HG03064 (cell line): ENCODE results near the gene TMEM94.
"Not testable (repeated sequence)": the region's sequence is repeated elsewhere in the genome, so short reads cannot be mapped to it uniquely, and the experiment has no call there.

Experiments used
- ATAC-seq: cut with Tn5 transposase; IDR thresholded peaks from one replicate; pipeline ENCODE4 v1.9.1; 2021; ENCODE audit warnings: low read depth; ENCODE audit not compliant: unreplicated experiment

The TMEM94 gene

DNA sequence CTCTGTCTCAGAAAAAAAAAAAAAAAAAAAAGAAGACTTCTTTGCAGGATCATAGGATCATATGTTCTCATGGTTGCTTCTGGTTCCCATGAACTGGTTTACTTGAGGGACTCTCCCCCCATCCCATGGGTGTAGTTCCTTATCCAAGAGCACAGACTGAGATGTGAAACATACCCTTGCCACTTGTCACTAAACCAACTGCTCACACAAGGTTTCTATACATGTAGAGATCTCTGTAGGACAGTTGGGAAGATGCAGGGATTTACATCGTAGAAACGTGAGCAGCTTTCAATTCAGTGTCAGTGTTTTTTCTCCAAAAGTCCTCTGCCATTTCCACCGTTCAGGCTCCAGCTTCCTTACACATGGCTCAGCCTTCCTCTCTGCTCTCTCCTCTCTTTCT, 11.1 kb upstream of the TMEM94 start:
- ATAC-seq = no peak

DNA sequence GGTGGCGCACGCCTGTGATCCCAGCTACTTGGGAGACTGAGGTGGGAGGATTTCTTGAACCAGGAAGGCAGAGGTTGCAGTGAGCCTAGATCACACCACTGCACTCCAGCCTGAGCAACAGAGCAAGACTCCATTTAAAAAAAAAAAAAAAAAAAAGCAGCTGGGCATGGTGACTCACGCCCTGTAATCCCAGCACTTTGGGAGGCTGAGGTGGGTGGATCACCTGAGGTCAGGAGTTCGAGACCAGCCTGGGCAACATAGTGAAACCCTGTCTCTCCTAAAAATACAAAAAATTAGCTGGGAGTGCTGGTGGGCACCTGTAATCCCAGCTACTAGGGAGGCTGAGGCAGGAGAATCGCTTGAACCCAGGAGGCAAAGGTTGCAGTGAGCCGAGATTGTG, 10.5 kb upstream of the TMEM94 start:
- ATAC-seq = not testable (repeated sequence)

DNA sequence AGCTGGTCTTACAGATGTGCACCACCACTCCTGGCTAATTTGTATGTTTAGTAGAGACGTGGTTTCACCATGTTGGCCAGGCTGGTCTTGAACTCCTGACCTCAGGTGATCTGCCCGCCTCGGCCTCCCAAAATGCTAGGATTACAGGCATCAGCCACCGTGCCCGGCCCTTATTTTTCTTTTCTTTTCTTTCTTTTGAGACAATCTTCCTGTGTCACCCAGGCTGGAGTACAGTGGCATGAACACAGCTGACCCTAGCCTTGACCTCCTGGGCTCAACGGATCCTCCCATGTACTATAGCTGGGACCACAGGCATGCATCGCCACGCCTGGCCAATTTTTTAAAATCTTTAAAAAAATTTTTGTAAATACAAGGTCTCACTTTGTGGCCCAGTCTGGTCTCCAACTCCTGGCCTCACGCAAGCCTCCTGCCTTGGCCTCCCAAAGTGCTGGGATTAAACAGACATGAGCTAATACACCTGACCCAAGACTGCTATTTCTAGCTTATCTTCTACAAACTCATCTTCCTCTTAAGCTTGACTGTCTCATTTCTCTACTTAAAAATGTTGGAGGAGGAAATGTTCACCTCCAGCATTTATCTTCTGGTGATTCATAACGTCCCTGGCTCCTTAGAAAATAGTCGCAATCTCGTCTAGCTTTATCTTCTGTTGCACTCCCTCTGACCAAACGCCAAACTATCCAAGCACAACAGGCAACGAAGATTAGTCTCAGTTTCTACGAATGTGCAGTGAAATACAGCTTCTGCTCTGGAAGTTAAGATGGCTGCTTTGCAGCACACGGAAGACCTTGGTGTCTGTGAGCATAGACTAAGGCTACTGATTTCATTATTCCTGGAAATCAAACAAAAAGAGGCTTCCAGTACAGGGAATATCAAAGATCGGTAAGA, 8.2 kb upstream of the TMEM94 start:
- no peak for ATAC-seq

DNA sequence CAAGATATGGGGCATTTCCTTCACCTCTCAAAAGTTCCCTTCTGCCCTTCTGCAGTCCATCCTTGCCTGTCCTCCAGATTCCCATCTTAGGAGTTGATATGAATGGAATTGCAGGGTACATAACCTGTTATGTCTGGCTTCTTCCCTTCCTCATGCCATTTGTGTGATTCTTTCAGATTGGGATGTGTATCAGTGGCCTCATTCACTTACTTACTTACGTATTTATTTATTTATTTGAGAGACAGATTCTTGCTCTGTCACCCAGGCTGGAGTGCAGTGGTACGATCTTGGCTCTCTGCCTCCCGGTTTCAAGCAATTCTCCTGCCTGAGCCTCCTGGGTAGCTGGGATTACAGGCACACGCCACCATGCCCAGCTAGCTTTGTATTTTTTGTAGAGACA, 6.2 kb upstream of the TMEM94 start:
- no peak for ATAC-seq

DNA sequence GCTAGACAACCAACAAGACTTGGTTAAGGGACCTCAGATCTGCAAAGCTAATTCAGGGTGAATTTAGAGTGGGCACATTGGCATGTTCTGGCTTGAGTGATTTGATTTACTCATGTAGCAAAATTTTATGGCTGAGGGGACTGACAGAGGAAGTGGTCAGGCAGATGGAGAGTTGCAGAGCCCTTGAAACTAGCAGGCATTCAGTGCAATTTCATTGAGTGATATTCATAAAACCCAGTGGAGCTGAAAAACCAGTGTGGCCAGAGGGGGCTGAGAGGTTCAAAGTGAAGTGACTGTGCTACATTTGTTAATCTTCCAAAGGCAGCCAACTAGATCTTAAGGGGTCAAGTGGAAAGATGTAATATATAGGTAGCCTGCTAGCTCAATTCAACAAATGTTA, 2.2 kb upstream of the TMEM94 start:
- no peak for ATAC-seq

DNA sequence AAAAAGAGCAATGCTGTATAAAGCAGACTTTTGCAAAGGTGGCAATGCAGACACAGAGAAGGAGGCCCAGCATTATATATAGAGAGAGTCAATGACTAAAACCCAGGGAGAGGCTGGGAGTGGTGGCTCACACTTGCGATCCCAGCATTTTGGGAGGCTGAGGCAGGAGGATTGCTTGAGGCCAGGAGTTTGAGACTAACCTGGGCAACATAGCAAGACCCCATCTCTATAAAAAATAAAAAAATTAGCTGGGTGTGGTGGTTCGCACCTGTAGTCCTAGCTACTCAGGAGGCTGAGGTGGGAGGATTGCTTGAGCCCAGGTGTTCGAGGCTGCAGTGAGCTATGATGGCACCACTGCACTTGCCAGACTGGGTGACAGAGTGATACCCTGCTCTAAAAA, 1.8 kb upstream of the TMEM94 start:
- ATAC-seq = not testable (repeated sequence)

DNA sequence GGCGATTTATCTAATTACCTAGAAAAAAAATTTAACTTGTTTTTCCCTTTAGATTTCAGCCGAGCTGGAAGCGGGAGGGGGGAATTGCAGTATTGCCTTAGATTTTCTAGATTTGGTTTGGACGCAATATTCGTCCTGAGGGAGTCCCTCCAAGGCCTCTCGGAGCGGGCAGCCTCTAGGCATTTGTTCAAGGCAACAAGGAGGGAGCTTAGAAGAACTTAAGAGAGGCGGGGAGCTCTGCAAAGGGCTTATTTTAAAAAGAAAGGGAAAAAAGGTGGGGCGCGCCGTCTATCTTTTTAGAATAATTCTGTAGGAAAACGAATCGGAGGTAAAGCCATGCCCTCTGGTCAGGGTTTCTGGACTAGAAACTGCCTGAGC, 407 bp upstream of the TMEM94 start:
- ATAC-seq = peak; percentile 12

DNA sequence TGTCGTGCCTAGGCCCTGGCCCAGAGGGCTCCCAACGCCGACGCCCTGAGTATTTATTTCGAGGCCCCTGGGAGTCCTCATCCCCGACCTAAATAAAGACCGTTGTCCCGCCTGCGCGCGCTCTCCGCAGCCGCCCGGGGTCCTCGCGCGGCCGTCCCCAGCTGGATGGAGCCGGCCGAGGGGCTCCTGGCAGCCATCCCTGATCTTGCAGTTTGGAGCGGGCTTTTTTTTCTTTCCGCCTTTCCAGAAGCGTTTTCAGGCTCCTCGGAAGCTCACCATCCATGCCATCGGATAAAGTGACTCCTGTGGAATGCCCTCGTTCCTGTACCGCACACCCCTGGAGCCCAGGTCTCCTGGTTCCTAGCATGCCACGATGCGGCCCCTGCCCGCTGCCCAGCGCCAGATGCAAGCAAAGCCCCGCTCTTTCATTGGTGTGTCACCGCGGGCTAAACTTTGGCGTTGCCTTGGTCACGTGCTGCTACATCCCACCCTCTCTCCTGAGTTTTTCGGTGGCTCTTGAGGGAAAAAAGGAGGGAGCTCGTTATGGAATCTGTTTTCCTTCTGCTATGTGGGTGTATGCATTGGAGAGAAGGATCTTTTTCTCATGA, 716 bp downstream of the TMEM94 start:
- no peak for ATAC-seq

DNA sequence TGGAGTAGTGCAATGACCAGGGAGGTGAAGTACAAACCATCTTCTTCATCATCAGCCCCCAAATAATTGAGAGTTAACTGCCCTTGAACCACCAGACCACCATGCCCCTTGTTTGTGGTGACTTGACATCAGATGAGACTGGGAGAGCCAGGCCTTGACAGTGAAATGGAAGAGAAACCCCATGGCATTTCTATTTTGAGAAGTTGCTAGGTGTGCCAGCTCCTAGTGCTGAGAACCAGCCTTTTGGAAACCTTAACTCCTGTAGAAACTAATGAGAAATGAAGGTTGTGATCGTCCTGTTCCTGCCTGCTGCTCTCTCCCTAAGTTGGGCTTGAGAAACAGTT, 2.8 kb downstream of the TMEM94 start:
- ATAC-seq = no peak

DNA sequence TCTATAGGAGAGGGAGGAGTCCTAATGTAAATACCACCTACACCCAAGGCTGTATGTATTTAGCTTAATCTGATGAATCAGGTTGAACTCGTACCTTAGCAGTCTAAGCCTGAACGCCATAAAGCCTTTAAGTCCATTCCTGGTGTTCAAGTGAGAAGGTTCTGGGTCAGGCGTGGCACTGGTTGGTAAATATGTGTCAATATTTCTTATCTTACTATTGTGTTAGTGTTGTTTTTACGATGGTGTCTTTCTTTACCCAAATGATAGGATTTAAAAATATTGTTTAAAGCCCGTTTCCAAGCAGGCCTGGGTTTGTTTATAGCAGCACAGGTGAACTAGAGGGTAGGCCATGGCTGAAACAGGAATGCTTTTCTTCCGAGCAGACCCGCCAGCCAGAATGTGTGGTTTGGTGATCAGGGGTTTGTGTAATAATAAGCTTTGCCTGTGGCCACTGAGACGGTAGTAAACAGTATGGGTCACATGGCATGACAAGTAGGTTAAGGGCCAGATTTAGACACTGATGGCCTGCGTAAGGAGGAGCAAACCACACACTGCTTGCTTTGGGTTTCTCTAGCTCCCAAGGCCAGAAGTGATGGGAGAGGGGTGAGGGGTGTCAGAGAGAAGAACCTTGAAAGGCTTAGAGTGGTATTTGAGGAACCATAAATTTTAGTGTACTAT, 3.3 kb downstream of the TMEM94 start:
- ATAC-seq = no peak

DNA sequence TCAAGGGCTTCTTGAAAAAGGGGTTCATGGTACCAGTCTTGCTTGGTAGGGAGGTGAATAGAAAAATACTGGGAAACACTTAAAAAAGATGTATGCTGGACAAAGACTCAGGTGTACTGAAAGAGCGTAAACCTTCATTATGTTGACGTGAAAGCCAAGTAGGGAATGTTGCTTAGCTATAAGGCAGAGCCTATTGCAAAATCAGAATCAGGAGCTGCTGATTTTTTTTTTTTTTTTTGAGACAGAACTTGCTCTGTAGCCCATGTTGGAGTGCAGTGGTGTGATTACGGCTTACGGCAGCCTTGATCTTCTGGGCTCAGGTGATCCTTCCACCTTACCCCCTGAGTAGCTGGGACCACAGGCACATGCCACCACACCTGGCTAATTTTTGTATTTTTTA, 3.9 kb downstream of the TMEM94 start:
- ATAC-seq = no peak

DNA sequence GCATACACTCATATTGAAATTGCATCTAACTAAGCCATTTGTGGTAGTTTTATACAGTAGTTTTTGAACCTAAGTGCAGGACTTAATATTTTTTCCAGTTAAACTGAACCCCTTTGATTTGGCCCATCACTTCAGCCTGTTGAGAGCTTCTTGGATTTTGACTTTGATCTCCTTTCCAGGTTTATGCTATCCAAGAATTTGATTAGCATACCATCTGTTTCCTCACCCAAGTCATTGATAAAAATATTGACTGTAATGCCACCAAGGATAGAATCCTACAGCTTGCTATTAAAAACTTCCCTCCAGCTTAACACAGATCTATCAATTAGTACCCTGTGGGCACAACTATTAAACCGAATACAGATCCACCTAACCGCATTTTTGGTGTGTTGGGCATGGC, 7.2 kb downstream of the TMEM94 start:
- ATAC-seq = no peak

DNA sequence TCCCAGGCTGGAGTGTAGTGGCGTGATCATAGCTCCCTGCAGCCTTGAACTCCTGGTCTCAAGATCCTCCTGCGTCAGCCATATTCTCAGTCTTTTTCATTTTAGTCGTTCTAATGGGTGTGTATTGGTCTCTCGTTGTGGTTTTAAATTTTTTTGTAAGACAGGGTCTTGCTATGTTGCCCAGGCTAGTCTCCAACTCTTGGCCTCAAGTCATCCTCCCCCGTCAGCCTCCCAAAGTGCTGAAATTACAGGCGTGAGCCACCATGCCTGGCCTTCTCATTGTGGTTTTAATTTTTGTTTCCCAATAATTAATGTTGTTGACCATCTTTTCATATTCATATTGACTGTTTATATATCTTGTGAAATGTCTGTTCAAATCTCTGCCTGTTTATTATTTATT, 8.6 kb downstream of the TMEM94 start:
- ATAC-seq = no peak

DNA sequence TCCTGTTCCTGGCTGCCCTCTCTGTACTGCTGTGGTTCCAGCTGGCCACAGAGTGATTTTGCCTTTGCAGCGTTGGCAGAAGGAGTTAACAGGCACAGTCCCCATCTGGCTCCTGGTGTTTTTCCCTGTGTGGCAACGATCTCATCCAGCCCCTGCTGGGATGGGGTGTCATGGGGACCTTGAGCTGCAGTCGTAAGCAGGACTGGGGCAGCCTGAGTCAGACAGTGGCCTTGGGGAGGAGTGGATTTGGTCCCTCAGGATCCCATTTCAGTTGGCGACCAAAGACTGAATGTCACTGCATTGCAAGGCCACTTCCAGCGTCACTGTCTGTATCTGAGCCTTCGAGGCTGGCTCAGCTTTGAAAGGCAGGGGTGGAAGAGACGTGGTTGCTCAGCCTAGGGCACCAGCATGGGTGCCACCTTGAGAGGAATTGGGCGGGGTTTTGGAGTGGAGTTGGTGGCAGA, 11.9 kb downstream of the TMEM94 start:
- ATAC-seq = no peak

DNA sequence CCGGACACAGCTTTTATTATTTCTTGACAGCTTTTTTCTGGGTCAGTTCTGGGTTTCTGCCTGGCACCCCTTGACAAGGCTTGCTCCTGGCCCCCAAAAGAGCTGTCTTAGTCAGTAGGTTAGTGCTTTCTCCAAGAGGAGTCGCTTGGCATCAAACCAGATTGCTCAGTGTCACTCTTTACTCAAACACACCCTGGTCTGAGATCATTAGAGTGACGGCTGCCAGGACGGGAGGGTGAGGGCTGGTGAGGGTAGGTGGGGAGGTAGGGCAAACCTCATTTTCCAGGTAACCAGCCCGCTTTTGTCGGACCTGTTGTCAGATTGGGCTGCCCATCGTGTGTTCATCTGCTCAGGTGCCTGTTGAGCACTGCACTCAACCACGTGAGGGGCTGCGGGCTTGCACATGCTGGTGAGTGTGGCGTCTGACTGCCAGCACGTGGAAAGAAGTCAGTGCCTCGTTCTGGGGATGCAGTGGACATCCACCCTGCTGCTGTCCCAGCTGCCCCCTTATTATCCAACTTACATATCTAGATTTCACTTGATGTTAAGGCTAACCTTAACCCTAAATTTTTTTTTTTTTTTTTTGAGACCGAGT, 12.4 kb downstream of the TMEM94 start:
- ATAC-seq = no peak

DNA sequence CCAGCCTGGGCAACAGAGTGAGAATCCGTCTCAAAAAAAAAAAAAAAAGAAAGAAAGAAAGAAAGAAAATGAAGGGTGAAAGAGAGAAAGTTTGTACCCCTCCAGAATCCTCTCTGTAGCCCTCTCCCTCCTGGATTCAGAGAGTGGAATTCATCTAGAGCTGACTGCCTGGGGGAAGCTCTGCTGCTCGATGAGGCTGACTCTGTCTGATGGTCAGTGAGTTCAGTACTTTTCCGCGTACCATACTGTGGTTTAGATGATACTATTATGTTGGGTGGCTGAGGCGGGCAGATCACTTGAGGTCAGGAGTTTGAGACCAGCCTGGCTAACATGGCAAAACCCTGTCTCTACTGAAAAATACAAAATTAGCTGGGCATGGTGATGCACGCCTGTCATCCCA, 14.8 kb downstream of the TMEM94 start:
- no peak for ATAC-seq

DNA sequence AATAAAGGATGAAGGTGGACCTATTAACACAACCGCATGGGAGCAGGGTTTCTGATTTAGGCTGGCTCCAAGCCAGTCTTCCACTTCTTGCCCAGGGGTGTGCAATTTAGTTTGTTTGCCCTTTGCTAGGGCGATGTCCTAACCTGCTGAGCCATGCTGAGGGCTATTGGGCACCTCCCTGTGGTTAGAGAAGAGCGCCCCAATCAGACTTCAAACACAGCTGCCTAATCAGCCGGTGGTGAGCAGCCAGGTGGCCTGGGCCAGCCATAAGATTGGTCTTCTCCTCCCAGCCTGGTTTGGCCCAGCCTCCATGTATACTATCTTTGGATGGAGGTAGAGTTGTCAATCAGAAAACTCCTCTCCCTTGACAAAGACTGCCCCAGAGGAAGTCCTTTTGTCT, 15.7 kb downstream of the TMEM94 start:
- ATAC-seq = no peak

DNA sequence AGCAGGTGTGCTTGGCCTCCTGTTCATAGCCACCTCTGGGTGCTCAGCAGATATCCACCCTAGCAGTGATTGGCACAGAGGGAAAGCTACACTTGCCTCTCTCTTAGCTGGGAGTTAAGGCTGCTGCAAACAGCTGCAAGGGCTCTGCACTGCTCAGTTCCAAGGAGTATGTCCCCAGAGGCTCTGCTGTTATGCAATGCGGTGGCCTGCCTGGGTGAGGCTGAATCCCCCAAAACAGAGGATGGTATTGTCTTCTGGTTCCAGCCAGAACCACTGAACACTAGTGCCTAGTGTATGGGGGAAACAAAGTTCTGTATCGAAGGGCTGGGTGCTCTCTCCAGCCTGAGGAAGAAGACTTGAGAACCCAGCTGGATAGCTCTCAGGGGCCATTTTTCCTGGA, 16.8 kb downstream of the TMEM94 start:
- ATAC-seq = no peak

DNA sequence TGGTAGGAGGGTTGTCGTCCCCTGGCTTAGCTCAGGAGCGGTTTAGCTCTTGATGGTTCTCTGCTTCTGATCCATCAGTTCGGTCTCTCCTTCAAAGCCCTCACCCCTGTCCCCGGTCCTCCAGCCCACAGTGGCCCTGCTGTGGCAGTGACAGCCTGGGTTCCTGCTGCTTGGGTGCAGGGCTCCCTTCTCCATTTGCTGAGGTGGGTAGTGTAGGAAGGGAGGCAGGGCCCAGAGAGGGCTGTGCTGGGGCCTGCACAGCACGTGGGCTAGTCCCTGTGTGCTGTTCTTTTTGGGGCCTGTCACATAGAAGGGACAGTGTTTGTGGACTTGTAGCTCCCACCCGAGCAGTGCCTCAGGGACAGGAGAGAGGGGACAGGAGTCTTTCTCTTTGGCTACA, 18.3 kb downstream of the TMEM94 start:
- no peak for ATAC-seq

DNA sequence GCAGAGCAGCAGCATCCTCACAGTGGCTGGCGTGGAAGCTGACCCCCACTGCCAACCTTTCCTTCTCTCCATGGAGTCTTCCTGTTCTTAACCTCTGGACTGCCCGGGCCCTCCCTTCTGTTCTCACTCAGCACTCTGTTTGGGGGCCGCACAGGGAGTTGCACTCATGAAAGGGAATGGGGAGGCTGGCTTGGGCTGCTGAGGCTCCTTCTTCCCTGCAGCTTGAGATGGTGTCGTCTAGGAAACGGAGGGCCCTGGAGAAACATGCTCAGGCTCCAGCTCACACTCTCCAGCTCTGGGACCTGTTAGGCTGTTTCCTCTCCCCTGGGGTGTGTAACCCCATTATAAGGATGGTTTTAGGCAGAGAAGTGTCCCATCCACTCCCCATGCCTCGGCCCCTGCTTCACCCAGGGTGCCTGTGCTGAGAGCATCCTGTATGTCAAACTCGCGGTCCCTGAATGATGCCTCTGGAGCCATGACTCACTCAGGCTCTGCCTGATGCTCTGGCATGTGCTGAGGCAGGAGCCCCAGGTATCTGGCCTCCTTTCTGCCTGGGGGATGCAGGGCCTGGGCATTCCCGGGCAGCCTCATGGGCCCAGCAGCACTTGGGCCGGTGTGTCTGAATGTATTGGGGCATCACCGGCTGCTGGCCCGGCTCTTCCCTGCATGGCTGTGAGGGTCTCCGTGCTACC, 18.9 kb downstream of the TMEM94 start:
- no peak for ATAC-seq

DNA sequence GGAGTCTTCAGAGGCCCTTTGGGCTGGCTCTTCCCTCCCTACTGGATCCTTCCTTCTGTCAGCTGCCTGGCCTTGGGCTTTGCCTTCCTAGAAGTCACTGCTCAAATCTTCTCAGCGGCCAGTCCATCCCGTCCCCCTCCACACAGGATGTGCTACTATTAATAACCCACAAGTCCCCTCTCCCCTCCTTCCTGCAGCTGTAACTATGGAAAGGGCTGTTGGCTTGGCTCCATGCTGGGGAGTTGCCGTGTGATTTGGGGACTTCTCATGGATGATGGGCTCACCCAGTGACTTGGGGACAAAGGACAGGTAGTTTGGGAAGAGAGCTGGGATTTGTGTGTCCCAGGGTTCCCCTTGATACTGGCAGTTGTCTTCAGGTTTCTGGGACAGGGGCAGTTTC, 19.4 kb downstream of the TMEM94 start:
- no peak for ATAC-seq
